ENCODE results near the gene PDE11A.

The PDE11A gene

DNA sequence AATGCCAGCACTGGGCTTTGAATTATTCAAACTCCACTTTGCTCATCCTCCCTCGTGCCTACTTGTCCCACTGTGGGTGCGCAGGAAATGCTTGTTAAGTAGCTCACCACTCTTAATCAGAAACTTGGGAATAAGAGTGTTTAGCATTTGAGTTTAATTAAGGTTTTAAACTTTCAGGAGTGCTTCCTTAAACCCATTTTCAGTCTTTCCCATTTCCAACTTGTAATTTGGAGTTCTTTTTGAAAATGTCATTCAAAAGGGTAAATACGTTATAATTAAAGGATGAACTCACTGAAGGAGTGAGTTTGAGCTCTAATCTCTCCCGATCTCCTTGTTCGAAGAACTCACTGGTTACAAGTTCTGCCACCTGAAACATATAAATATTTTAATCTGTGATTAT, 403.4 kb downstream of the PDE11A start:
- TF ChIP-seq TAF1 (IDR thresholded peaks at IDR 0.05; ENCODE audit: borderline replicate concordance, insufficient read depth, low read length) = no peak
- no peak for TF ChIP-seq FOXP2 (optimal IDR thresholded peaks at IDR 0.05; ENCODE audit: borderline replicate concordance, extremely low read depth, extremely low read length, insufficient read depth)
- TF ChIP-seq POLR2AphosphoS5 (IDR thresholded peaks at IDR 0.05; ENCODE audit: low read depth, low read length) = no peak
- TF ChIP-seq, protein P1, sequence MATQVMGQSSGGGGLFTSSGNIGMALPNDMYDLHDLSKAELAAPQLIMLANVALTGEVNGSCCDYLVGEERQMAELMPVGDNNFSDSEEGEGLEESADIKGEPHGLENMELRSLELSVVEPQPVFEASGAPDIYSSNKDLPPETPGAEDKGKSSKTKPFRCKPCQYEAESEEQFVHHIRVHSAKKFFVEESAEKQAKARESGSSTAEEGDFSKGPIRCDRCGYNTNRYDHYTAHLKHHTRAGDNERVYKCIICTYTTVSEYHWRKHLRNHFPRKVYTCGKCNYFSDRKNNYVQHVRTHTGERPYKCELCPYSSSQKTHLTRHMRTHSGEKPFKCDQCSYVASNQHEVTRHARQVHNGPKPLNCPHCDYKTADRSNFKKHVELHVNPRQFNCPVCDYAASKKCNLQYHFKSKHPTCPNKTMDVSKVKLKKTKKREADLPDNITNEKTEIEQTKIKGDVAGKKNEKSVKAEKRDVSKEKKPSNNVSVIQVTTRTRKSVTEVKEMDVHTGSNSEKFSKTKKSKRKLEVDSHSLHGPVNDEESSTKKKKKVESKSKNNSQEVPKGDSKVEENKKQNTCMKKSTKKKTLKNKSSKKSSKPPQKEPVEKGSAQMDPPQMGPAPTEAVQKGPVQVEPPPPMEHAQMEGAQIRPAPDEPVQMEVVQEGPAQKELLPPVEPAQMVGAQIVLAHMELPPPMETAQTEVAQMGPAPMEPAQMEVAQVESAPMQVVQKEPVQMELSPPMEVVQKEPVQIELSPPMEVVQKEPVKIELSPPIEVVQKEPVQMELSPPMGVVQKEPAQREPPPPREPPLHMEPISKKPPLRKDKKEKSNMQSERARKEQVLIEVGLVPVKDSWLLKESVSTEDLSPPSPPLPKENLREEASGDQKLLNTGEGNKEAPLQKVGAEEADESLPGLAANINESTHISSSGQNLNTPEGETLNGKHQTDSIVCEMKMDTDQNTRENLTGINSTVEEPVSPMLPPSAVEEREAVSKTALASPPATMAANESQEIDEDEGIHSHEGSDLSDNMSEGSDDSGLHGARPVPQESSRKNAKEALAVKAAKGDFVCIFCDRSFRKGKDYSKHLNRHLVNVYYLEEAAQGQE (IDR thresholded peaks at IDR 0.05; ENCODE audit: insufficient read depth in 1 of 2, low read depth in 2 of 2, low read length in 2 of 2) = no peak
- no peak for TF ChIP-seq SIN3A (IDR thresholded peaks at IDR 0.05; ENCODE audit: borderline replicate concordance, insufficient read depth, low read length)

DNA sequence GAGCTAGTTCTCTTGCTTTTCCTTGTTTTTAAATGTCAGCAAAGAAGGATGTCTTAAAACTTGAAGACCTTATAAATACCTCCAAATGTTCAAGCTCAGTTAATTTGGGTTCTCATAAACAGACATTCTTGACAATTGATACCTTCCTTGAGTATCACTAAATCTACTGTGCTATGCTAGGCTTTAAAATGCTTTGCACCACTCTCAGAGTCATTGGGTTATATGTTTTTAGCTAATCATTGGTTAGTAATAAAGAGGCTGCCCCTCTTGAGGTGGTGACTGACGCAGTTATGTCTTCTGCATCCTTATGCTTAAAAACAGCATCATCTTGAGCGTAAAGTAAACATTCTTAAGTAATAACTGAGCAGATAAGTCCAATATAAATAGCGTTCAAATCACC, 404.0 kb downstream of the PDE11A start:
- TF ChIP-seq TAF1 (IDR thresholded peaks at IDR 0.05; ENCODE audit: borderline replicate concordance, insufficient read depth, low read length) (no peak), FOXP2 (optimal IDR thresholded peaks at IDR 0.05; ENCODE audit: borderline replicate concordance, extremely low read depth, extremely low read length, insufficient read depth) (no peak), POLR2AphosphoS5 (IDR thresholded peaks at IDR 0.05; ENCODE audit: low read depth, low read length) (no peak), SIN3A (IDR thresholded peaks at IDR 0.05; ENCODE audit: borderline replicate concordance, insufficient read depth, low read length) (no peak)
- TF ChIP-seq, protein P1 (IDR thresholded peaks at IDR 0.05; ENCODE audit: insufficient read depth in 1 of 2, low read depth in 2 of 2, low read length in 2 of 2) = no peak

DNA sequence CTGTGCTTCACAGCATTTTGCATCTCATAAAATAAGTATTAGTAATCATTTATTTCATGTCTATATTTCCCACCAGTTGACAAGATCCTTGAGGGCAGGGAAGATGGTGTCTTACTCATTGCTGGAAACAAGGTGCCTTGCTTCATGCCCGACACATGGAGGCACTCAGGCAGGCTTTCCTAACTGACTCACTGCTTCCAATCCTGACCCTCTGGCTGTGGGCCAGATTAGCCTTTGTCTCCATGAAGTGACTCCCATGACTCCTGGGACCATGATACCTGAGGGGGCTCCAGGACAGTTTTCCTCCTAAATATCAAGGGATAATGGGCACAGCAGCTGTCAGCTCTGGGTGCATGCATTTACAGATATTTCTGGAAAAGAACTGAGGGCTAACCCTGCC, 405.0 kb downstream of the PDE11A start:
- TF ChIP-seq POLR2AphosphoS5 (IDR thresholded peaks at IDR 0.05; ENCODE audit: low read depth, low read length) (no peak), SIN3A (IDR thresholded peaks at IDR 0.05; ENCODE audit: borderline replicate concordance, insufficient read depth, low read length) (no peak), TAF1 (IDR thresholded peaks at IDR 0.05; ENCODE audit: borderline replicate concordance, insufficient read depth, low read length) (no peak), FOXP2 (optimal IDR thresholded peaks at IDR 0.05; ENCODE audit: borderline replicate concordance, extremely low read depth, extremely low read length, insufficient read depth) (no peak)
- TF ChIP-seq, protein P1 (IDR thresholded peaks at IDR 0.05; ENCODE audit: insufficient read depth in 1 of 2, low read depth in 2 of 2, low read length in 2 of 2) = no peak

DNA sequence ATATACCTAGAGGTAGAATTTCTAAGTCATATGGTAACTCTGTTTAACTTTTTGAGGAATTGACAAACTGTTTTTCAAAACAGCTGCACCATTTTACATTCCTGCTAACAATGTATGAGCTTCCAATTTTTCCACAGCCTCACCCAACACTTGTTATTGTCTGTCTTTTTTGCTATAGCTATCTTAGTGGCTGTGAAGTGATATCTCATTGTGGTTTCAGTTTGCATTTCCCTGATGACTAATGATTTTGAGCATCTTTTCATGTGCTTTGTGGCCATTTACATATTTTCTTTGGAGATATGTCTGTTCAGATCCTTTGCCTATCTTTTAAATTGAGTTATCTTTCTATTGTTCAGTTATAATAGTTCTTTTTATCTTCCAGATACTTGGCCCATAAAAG, 406.2 kb downstream of the PDE11A start:
- TF ChIP-seq FOXP2 (optimal IDR thresholded peaks at IDR 0.05; ENCODE audit: borderline replicate concordance, extremely low read depth, extremely low read length, insufficient read depth) (no peak), SIN3A (IDR thresholded peaks at IDR 0.05; ENCODE audit: borderline replicate concordance, insufficient read depth, low read length) (no peak), TAF1 (IDR thresholded peaks at IDR 0.05; ENCODE audit: borderline replicate concordance, insufficient read depth, low read length) (no peak), POLR2AphosphoS5 (IDR thresholded peaks at IDR 0.05; ENCODE audit: low read depth, low read length) (no peak)
- TF ChIP-seq, protein P1 (IDR thresholded peaks at IDR 0.05; ENCODE audit: insufficient read depth in 1 of 2, low read depth in 2 of 2, low read length in 2 of 2) = no peak

DNA sequence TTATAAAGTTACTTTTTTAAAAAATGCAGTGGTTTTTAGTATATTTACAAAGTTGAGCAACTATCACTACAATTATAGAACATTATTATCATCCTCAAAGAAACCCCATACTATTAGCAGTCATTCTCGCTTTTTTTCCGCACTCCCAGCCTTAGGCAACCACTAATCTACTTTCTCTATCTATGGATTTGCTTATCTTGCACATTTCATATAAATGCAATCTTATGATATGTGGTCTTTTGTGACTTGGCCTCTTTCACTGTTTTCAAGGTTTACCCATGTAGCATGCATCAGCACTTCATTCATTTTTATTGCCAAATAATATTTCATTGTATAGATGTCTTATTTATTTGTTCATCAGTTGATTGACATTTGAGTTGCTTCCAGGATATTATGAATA, 406.6 kb downstream of the PDE11A start:
- TF ChIP-seq, protein P1 (IDR thresholded peaks at IDR 0.05; ENCODE audit: insufficient read depth in 1 of 2, low read depth in 2 of 2, low read length in 2 of 2) = no peak
- TF ChIP-seq SIN3A (IDR thresholded peaks at IDR 0.05; ENCODE audit: borderline replicate concordance, insufficient read depth, low read length) (no peak), TAF1 (IDR thresholded peaks at IDR 0.05; ENCODE audit: borderline replicate concordance, insufficient read depth, low read length) (no peak), POLR2AphosphoS5 (IDR thresholded peaks at IDR 0.05; ENCODE audit: low read depth, low read length) (no peak), FOXP2 (optimal IDR thresholded peaks at IDR 0.05; ENCODE audit: borderline replicate concordance, extremely low read depth, extremely low read length, insufficient read depth) (no peak)
